Bone marrow (tissue), 2 donors: ENCODE results near the gene OR2C3.
"Not testable (repeated sequence)": the region's sequence is repeated elsewhere in the genome, so short reads cannot be mapped to it uniquely, and the experiment has no call there.

ENCODE experiments used
- DNase-seq, 2 donors: peaks; one replicate each; lab custom pipeline; 2025; lab: John Stamatoyannopoulos, UW

Gene OR2C3

GRCh38 chr1:247536340-247536739 lies at the start of gene OR2C3:
Gene OR2C3, minus strand, starts transcription at chr1:247536440. Its CDS starts 3,929 bp downstream, at chr1:247532511.
- no peak for DNase-seq

GRCh38 chr1:247578946-247579460 lies 42.8 kb upstream of the OR2C3 start:
- DNase-seq: no peak

GRCh38 chr1:247576514-247576913 lies 40.3 kb upstream of the OR2C3 start:
- DNase-seq: peak in 1 of 2 donors; percentile 13

GRCh38 chr1:247574664-247575063 lies 38.4 kb upstream of the OR2C3 start:
- no peak for DNase-seq

GRCh38 chr1:247574236-247574635 lies 38.0 kb upstream of the OR2C3 start:
- no peak for DNase-seq

- DNase-seq: no peak
Measured at GRCh38 chr1:247562198-247562597, 26.0 kb upstream of the OR2C3 start.

GRCh38 chr1:247561711-247562110 lies 25.5 kb upstream of the OR2C3 start:
- no peak for DNase-seq

- no peak for DNase-seq
Measured at GRCh38 chr1:247557926-247558674, 21.9 kb upstream of the OR2C3 start.

GRCh38 chr1:247552231-247552630 lies 16.0 kb upstream of the OR2C3 start:
- DNase-seq: no peak

GRCh38 chr1:247551721-247552120 lies 15.5 kb upstream of the OR2C3 start:
- DNase-seq: no peak

- peak in 1 of 2 donors; percentile 45 for DNase-seq
Measured at GRCh38 chr1:247548769-247549182, 12.5 kb upstream of the OR2C3 start, which contains the start of gene GCSAML. Gene GCSAML, plus strand, starts transcription at chr1:247549134. Its CDS starts 58 bp downstream, at chr1:247549192.

- peak in 1 of 2 donors; percentile 90 for DNase-seq
Measured at GRCh38 chr1:247548092-247548491, 11.9 kb upstream of the OR2C3 start.

GRCh38 chr1:247542811-247543210 lies 6.6 kb upstream of the OR2C3 start:
- no peak for DNase-seq

GRCh38 chr1:247540581-247540980 lies 4.3 kb upstream of the OR2C3 start:
- peak in 1 of 2 donors; percentile 10 for DNase-seq

- DNase-seq: no peak
Measured at GRCh38 chr1:247539215-247539614, 3.0 kb upstream of the OR2C3 start.

- no peak for DNase-seq
Measured at GRCh38 chr1:247538561-247538960, 2.3 kb upstream of the OR2C3 start.

GRCh38 chr1:247535402-247535801 lies 838 bp downstream of the OR2C3 start:
- no peak for DNase-seq

- no peak for DNase-seq
Measured at GRCh38 chr1:247531937-247532336, 4.3 kb downstream of the OR2C3 start.

GRCh38 chr1:247530785-247531184 lies 5.5 kb downstream of the OR2C3 start:
- no peak for DNase-seq

GRCh38 chr1:247529771-247530355 lies 6.4 kb downstream of the OR2C3 start:
- no peak for DNase-seq

- DNase-seq: no peak
Measured at GRCh38 chr1:247528812-247529474, 7.3 kb downstream of the OR2C3 start.

GRCh38 chr1:247521886-247522285 lies 14.4 kb downstream of the OR2C3 start:
- DNase-seq: not testable (repeated sequence)

- DNase-seq: no peak
Measured at GRCh38 chr1:247518613-247518891, 17.7 kb downstream of the OR2C3 start.
